Measurements from ENCODE around the gene CDIP1.

The CDIP1 gene

DNA sequence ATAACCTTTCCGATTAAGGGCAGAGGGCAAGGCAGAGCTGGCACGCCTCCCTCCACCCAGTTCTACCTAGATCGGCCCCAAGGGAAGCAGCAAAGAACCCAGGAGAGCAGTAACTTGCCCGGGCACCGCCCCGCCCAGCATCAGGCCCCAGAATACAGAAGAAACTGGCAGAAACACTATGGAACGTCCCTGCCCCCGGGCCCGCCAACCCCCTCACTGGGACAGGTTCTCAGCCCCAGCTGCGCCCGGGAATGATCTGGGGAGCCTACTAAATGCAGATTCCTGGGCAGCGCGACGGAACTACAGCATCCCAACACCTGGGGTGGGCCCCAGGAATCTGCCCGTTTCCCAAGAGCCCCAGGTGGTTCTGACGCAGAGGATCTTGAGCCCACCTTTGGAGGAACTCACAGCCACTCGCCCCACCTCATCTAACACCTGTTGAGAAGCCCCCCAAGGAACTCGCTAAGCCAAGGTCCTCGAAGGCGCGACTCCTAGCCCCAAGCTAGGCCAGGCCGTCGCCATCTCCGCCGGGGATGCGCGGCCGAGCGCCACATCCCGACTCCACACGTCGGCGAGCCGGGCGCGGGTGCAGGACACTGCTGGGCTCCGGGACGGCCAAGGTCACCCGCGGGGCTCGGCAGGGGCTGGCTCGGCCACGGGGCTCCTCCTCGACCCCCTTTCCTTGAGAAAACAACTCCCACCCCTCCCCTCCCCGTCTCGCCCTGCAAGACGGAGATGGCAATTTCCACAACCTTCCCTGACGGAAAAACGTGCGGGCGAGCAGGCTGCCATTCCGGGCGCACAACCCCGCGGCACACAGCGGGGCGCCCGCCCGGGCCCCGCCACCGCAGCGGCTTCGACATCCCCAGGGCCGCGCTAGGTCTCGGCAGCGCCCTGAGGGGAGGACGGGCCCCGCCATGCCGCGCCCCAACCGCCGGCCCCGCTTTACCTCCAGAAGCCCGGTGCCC, 913 bp downstream of the CDIP1 start:
- DNase-seq (ENCODE audit: low read depth): no peak

DNA sequence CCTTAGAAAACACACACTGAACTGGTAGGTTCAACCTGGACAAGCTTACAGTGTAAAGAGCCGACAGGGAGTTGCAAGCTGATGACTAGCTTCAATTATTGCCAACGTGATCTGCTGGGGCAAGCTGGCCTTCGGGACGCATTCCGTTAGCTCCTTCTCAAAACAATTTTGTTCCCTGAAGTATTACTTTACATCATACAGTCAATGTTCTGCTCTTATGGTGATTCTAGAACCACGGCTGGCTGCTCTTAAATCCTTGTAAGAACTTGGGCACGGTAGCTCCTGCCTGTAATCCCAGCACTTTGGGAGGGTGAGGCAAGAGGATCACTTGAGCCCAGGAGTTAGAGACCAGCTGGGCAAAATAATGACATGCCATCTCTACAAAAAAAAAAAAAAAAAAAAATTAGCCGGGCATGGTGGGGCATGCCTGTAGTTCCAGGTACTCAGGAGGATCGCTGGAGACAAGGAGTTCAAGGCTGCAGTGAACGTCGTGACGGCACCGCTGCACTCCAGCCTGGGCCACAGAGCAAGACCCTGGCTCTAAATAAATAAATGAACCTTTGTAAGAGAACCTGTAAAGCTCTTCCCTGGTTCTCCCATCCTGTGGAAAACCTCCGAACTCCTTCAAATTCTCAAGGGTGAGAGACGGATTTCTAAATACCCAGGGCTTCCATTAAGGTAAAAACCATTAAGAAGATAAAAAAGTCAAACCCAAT, 2.0 kb downstream of the CDIP1 start:
- no peak for DNase-seq (ENCODE audit: low read depth)

DNA sequence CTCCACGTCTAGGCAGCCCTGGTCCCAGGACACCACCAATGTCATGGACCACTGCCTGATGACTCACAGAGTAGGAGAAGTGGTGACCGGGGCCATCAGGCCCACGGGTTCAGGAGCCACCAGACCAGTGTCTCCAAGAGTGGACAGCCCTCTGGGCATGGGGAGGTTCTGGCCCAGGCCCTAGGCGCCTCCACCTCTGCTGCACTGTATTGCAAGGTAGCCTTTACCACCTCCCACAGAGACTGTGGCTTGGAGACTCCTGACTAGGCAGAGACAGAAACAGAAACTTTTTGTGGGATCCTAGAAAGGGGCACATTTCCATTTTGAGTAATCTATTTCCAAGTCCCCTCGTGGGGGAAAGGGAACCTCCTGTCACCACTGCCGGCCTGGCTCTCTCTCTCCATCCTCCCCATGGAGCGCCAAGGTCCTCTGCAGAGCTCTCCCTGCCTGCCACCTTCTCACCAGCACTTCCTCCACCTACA, 2.9 kb downstream of the CDIP1 start:
- no peak for DNase-seq (ENCODE audit: low read depth)

DNA sequence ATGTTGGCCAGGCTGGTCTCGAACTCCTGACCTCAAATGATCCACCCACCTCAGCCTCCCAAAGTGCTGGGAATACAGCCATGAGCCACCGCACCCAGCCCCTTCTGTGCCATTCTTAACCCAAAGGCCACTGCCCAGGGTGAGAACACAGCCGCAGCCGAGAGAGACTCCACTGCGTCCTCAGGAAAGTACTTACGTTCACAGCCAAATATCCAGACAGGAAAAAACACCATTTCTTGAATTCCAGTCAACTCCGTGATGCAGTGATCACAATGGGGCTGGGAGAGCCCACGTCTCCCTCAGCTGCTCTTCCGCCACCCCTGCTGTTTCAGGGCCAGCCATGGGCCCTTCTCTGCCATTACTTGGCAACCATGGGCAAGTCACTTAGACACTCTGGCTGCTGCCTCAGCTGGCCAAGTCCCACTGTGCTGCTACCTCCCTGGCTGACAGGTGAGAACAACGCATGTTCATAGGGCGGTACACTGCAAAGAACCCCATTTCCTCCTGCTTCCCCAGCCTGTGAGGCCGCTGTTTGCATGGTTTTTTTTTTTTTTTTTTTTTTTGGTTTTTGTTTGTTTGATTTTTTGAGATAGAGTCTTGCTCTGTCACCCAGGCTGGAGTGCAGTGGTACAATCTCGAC, 4.3 kb downstream of the CDIP1 start:
- no peak for DNase-seq (ENCODE audit: low read depth)

DNA sequence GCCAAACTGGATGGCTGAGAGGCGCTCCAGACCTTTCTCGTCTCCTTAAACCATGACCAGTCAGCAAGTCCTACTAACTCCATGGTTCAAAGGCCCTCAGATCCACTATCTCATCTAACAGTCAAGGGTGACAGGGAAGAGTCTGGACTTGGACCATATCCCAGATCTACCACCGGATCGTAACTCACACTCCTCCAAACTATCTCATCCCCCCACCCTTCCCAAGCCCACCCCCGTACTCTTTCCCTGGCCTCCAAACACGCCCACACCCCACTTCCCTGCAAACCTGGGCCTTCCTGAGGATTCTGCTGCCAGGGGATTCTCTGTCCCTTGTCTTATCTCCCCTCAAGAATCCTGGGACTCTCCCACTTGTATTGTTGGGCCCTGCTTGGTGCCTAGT, 5.1 kb downstream of the CDIP1 start:
- DNase-seq (ENCODE audit: low read depth): no peak

DNA sequence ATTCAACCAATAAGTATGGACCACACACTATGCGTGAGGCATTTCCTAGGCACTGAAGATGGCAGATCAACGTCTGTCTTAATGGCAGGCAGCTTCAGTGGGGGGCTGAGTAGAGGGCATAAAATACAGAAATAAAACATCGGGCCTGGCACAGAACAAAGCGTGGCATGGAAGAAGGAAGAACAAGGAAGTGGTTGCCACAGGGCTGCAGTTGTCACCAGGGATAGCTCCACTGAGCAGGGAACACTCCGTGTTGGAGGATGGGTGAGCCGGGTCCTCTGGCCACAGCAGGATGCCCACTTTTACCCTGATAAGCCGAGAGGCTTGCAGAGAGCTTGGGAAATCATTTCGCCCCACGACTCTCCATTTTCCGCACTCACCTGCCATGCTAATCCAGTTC, 6.3 kb downstream of the CDIP1 start:
- no peak for DNase-seq (ENCODE audit: low read depth)

DNA sequence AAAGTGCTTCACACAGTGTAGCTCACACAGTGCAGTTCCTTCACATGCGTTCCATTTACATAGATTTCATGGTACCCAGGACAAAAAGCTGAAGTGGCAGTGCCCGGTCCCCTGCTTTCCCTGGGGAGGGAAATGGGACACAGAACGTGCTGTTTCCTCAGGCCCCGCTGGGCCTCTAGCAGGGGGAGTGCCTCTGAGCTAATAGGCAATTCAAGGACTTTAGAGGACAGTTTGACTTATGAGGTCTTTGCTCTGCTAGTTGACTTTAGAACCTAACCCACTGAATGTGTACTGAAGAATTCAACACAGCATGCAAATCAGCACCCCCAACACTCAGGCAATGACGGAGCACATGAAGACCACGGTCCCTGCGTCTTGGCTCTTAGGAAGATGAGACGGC, 6.8 kb downstream of the CDIP1 start:
- no peak for DNase-seq (ENCODE audit: low read depth)

DNA sequence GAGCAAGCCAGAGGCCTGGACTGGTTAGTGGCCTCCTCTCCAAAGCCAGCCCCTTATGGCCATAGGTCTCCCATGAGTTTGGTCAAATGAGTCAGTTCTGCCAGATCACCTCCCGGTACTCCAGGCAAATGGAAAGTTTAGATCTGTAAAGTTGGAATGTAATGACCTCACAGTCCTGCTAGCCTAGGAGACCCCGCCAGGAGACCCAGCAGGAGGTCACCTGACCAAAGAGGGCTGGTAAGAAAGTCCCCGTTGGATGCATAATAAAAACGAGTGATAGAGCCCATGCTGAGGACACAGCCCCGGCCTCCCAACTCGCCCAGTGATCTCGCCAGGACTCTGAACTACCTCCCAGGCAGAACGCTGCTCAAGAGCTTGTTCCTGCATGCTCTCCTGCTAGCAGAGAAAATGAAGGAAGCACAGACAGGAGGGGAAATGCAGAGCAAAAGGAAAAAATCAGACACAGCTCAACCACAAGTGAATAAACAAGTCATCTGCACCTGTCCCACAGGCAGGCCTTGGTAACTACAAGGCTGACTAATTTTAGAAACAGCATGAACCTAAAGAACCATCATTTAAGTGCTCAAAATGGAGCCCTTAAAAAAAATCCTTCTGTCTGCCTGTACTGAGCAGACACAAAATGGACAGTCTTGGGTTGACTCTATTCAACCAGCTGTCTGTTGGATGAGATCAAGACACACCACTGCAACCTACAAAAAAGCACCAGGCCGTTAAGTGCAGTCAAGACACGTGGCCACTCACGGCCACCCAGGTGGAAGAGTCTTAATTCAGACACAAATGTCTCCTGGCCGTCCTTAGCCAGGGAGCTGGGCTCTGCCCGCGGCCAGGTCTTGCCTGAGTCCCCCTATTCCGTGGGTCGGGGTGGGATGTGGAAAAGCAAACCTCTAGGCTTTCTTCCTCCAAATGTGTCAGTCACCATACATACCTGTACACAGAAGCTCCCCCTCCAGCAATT, 9.2 kb downstream of the CDIP1 start:
- no peak for DNase-seq (ENCODE audit: low read depth)

DNA sequence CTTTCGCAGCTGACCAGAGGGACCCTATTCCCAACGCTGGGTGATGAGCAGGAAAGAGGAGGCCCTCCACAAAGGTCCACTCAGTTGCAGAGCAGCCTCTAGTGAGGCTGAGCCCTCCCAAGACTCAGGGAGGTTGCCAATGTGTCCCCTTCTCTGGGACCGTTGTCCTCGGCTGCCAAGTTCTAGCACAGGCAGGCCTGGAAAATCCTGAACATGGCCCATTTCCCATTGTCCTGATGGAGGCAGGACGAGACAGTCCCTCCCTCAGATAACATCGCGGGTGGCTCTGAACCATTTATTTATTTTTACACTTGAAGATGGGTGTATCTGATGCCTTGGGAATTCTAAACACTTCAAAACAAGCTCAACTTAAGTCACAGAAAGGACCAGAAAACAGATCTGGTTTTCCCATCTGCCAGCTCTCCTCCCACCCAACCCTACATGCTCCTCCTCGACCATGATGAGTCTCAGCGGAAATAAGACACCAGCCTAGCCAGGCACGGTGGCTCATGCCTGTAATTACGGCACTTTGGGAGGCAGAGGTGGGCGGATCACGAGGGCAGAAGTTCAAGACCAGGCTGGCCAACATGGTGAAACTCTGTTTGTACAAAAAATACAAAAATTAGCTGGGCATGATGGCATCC, 12.8 kb downstream of the CDIP1 start:
- no peak for DNase-seq (ENCODE audit: low read depth)

DNA sequence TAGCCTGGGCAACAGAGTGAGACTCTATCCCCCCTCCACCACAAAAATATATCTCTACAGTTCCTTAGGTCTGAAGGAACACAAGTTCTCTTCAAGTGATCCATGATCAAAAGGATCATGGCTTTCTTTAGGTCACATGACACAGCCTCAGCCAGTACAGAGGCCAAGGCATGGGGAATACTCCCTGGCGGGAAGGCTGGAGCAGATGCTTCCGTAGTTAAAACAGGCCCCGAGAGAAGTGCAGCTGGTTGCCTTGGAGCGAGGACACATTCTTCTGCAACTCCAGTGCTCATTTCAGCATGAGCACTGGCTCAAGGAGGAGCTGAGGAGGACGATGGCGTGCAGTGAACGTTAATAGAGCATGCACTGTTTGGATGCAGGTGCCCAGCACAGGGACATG, 13.5 kb downstream of the CDIP1 start:
- no peak for DNase-seq (ENCODE audit: low read depth)

DNA sequence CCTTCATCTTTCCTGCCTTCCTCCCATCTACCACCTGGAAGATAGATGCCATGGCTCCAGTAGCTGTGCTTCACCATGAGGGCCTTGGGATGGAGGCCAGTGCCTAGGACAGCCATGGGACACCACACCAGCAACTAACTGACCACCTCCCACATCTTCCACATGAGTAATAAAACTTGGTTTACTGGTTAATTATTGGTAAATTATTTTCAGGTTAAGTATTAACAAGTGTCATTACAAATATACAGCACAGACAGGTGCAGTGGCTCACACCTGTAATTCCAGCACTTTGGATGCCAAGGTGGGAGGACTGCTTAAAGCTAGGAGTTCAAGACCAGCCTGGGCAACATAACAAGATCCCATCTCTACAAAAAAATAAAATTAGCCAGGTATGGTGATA, 14.0 kb downstream of the CDIP1 start:
- no peak for DNase-seq (ENCODE audit: low read depth)

DNA sequence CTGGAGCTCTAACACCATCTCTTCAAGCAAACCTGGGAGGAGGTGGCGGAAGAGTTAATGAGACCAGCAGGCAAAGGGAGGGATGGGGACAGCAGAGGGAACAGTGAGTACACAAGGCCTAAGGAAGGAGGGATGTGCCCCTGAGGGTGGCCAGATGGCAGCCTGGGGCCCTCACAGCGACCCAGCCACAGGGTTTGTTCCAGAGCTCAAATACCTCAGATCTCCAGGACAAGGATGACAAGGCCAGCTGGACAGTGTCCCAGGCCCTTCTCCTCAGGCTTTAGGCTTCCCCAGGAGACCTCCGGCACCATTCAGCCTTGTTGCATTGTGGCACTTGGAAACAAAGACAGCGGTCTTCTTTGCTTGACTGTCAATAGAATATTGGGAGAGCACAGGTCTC, 14.9 kb downstream of the CDIP1 start:
- DNase-seq (ENCODE audit: low read depth): no peak

DNA sequence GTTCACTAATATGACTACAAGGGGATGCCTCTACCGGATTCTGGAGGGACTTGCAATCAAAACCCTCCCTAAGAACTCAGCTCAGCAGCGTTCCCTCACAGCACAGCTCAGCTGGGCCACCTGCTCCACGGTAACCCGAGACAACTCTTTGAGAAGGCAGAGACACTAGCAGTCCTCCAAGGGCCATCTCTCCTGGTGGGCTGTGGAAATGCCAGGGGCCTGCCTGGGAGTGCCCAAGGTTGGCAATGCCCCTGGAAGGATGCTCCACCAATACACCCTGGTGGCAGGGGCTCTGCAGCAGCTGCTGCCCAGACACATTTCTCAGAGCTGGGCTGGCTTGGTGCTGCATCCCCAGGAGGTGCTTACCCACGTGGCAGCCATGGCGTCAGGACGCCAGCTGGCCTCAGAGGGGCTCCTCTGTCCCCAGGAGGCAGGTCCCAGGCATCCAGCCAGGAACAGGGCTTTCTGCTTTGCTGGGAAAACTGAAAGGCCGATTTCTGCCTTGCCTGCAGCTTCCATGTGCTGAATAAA, 16.5 kb downstream of the CDIP1 start:
- DNase-seq (ENCODE audit: low read depth): no peak

DNA sequence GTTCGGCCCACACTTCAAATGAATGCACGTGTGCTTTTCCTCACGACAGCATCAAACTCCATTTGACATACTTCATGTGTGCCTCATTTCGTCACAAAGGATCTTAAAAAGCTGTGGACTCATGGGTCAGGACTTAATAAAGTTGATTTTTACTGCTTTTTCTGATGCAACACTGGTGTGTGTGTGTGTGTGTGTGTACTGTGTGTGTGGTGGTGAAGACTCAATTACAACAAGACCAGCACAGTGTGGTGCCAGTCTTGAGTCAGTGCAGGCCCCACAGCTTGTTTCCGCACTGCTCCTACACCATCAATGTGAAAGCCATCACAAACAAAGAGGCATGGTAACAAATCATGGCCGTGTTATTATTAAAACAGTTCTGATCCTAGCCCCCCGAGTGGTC, 17.7 kb downstream of the CDIP1 start:
- DNase-seq (ENCODE audit: low read depth): no peak

DNA sequence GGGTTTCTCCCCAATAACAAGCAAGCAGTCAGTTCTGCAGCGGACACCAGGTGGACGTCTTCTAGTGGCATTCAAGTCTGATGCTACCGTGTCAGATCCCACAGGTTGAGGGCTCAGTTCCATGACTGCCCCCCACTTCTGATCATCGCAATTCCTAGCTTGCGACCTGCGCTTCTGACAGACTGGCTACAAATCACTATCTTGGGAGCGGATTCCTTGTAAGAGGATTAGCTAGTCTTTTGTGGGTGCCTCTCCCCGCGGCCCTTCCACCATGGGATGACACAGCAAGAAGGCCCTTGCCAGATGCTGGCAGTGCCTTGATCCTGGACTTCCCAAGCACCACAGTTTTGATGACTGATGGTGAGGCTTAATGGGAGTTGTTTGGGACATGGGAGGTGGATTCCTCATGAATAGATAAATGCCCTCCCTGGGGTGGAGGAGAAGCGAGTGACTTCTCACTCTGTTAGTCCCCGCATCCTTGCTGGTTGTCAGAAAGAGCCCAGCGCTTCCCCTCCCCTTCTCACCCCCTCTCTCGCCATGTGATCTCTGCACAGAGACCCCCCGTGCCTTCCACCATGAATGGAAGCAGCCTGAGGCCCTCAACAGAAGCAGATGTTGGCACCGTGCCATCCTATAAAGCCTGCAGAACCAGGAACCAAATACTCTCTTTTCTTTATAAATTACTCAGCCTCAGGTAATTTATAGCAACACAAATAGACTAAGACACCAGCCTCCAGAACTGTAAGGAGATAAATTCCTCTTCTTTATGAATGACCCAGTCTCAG, 19.1 kb downstream of the CDIP1 start:
- no peak for DNase-seq (ENCODE audit: low read depth)

DNA sequence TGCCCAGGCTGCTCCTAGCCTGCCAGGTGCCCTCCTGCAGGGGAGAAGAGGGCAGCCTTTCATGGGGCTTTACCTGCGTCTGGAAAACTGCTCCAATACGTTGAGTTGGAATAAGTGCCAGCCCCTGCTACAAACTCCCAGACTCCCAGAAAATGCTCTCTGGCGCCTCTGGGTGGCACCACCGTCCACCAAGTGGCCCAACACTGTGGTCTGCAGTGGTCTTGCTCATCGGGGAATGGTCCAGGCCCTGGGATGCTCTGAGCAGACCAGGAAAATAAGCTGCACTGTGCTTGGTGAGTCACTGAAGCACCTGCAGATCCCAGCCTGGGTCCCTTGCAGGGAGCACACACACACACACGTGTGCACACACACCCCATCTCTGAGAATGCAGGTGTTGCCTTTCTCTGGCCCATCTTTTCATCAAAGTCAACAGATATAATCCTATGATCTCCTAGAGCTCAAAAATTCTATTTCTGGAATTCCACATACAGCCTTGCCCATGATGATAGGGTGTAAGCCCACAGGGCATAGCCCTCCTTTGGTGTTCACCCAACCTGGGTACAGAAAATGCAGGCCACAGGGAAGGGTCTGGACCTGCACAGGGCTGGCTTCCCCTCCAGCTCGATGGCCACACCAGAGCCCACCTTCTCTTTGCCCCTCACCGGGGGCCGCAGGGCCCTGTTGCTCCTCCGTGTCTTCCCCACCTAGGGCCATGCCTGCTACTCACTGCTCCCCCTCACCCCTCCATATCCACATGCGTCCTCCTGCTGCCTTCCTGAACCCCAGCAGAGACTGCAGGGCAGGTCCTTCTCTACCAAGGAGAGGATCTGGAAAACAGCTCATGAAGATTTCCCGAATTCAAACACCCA, 20.5 kb downstream of the CDIP1 start:
- no peak for DNase-seq (ENCODE audit: low read depth)

DNA sequence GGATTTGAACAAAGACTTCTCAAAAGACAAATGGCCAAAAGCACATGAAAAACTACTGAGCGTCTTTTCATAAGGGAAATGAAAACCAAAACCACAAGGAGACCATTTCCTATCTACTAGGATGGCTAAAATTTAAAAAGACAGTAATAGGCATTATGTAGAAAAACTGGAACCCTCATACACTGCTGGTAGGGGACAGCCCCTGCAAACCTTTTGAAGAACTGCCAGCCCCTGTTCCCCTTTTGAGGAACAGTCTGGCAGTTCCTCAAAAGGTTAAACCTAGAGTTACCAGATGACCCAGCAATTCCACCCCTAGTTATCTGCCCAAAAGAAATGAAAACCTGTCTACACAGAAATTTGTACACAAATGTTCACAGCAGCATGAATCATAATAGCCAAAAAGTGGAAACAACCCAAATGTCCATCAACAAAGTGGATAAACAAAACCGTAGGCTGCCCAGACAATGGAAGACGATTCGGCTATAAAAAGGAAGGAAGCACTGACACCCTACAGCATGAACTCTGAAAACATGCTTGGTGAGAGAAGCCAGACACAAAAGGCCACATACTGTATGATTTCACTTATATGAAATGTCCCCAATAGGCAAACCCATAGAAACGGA, 22.9 kb downstream of the CDIP1 start:
- DNase-seq (ENCODE audit: low read depth): no peak

DNA sequence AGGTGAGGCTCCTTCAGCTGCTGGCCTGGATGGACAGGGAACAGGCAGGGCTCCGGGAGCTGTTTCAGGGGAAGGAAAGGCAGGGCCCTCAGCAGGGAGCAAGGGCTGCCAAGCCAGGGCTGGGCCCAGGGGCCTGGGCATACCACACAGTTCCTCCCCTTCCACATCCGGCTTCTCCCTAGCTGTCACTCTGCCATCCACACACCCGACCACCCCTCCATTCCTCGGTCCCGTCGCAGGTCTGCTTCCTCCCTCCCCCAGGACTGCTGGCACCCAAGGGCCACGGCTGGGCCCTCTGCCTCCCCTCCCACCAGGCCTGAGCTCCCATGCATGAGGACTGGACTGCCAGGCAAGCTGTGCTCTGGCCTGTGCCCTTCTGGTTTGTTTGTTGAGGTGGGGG, 24.0 kb downstream of the CDIP1 start:
- no peak for DNase-seq (ENCODE audit: low read depth)

DNA sequence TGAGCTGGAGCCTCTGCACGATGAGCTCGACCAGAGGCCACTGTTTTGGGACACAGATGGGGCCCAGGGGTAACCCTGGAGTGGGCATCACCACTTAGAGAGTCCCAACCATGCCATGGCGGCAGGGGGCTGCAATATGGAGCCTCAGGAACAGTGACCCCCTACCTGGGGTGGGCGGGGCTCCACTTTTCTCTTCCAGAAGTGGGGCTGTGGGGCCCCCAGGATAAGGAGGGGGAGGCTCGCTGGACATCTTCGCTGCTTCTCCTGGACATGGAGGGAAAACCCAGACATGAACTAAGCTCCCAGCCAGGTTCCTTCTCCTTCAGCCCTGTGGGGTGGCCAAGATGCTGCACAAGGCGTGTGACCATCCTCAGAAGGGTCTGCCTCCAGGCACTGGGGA, 24.7 kb downstream of the CDIP1 start:
- DNase-seq (ENCODE audit: low read depth): no peak

Measured in stimulated activated CD8-positive, alpha-beta memory T cell treated with anti-CD3 and anti-CD28 coated beads, Interleukin-7, amount 100 ng/mL, for 24 hours (primary cell).